SK-N-SH (cell line): ENCODE measurements around the gene SLC38A7.

Experiments
- CTCF ChIP-seq: fragments of 200-600 bp; sonication (generic); IDR thresholded peaks from 2 replicates; pipeline ENCODE4 v1.6.1; 2017; ENCODE audit warnings: antibody characterized with exemption, mild to moderate bottlenecking, moderate library complexity
- GABPA ChIP-seq: IDR thresholded peaks from 2 replicates; pipeline ENCODE4 v1.4.0; 2012; ENCODE audit warnings: low read depth, mild to moderate bottlenecking

GRCh38 chr16:58733671-58734458, 49.3 kb upstream of the SLC38A7 start, which contains the start of gene GOT2:
- peak; percentile 89 for TF ChIP-seq CTCF
- TF ChIP-seq GABPA: peak; percentile 50
